ENCODE data around the gene RIN1. TPM values are rescaled to one million over a fixed set of nuclear protein-coding genes. Genes with fewer than 3 reads are reported as not detected.

RIN1 gene
- total and polyA plus RNA-seq, 2 of the 13 experiments (the other 11 are each of a cell fraction or from before 2014, with no cell fraction given), result 2.4 to 4.1 TPM

GRCh38 chr11:66288671-66289547 lies 47.3 kb downstream of the RIN1 start, which contains the start of gene YIF1A (continued):
- TF ChIP-seq HNF1B (CRISPR knock-in tag; IDR thresholded peaks at IDR 0.05) (no peak), ZNF235 (CRISPR knock-in tag; IDR thresholded peaks at IDR 0.05; ENCODE audit: borderline replicate concordance) (no peak), ZNF432 (CRISPR knock-in tag; IDR thresholded peaks at IDR 0.05; ENCODE audit: borderline replicate concordance) (no peak), RNF219 (CRISPR knock-in tag; IDR thresholded peaks at IDR 0.05) (no peak), DRAP1 (CRISPR knock-in tag; IDR thresholded peaks at IDR 0.05) (peak; percentile 89), SKI (IDR thresholded peaks at IDR 0.05; ENCODE audit: partially characterized antibody) (peak; percentile 21), SP5 (CRISPR knock-in tag; IDR thresholded peaks at IDR 0.05; ENCODE audit: borderline replicate concordance, low read depth) (no peak), SIN3B (IDR thresholded peaks at IDR 0.05; ENCODE audit: low read length) (no peak), TEF (CRISPR knock-in tag; IDR thresholded peaks at IDR 0.05) (no peak), USF2 (IDR thresholded peaks at IDR 0.05; ENCODE audit: low read depth, low read length) (no peak), USF2 (CRISPR knock-in tag; IDR thresholded peaks at IDR 0.05; ENCODE audit: borderline replicate concordance) (no peak; the same call in 1 of the 2 replicates), NFRKB (IDR thresholded peaks at IDR 0.05) (no peak), TBX2 (CRISPR knock-in tag; IDR thresholded peaks at IDR 0.05; ENCODE audit: borderline replicate concordance) (peak; percentile 55; the same call in 1 of the 2 replicates), ZFX (CRISPR knock-in tag; IDR thresholded peaks at IDR 0.05; ENCODE audit: low read depth) (peak; percentile 87), ZNF772 (CRISPR knock-in tag; IDR thresholded peaks at IDR 0.05) (0 out of 2 replicates have a peak, but pooled peaks have one; percentile 16), KLF13 (CRISPR knock-in tag; IDR thresholded peaks at IDR 0.05) (no peak), ZNF451 (CRISPR knock-in tag; IDR thresholded peaks at IDR 0.05) (no peak; the same call in 1 of the 2 replicates), ZNF660 (CRISPR knock-in tag; IDR thresholded peaks at IDR 0.05; ENCODE audit: borderline replicate concordance, low read depth) (no peak), TP53 (CRISPR knock-in tag; conservative IDR thresholded peaks at IDR 0.05) (peak; percentile 3; the same call in 1 of the 2 replicates), ZNF329 (CRISPR knock-in tag; IDR thresholded peaks at IDR 0.05; ENCODE audit: low read depth) (0 out of 2 replicates have a peak, but pooled peaks have one; percentile 46), ZNF709 (CRISPR knock-in tag; IDR thresholded peaks at IDR 0.05) (peak; percentile 60; the same call in 1 of the 2 replicates), IKZF4 (CRISPR knock-in tag; IDR thresholded peaks at IDR 0.05; ENCODE audit: borderline replicate concordance, low read depth, not compliant biosample characterization) (no peak)

Data from HepG2 (cell line).